Measurements from ENCODE around the gene KCNH8.

KCNH8 gene

GRCh38 chr3:19254784-19255338, 106.6 kb downstream of the KCNH8 start:
- DNase-seq: no peak

GRCh38 chr3:19256313-19256712, 108.0 kb downstream of the KCNH8 start:
- DNase-seq: no peak

DNA sequence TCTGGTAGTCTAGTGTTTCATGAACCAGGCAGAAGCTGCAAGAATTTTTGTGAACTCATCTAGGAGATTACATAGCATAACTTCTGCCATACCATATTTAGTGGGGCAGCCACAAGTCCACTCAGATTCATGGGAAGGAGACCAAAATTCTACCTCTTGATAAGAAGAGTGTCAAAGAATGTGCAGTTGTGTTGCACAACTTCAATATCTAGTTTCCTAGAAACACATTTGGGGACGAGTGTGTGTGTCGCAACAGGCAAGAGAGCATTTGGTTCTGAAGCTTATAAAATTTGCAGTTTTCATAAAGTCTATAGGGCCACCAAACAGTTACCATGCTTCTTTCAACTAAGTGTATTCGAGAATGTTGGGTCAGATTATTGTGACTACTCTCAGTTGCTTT, 115.3 kb downstream of the KCNH8 start:
- no peak for DNase-seq

DNA sequence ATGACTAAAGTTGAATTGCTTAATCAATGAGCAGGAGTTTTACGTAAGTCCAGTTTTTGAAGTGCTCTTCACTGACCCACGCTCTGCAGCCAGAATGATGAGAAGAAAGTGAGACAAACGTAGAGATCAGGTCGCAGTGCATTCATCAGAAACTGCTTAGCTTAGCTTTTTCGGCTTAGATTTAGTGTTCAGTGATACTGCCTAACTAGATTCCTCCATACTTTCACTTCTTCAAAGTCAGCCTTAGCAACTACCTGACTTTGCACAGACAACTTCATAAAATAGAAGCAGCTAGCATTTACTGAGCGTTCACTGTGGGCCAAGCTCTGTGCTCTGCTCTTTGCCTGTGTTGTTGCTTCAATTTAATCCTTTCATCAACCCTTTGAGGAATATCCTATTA, 116.1 kb downstream of the KCNH8 start:
- DNase-seq: no peak

GRCh38 chr3:19267040-19267439, 118.7 kb downstream of the KCNH8 start:
- DNase-seq: no peak

DNA sequence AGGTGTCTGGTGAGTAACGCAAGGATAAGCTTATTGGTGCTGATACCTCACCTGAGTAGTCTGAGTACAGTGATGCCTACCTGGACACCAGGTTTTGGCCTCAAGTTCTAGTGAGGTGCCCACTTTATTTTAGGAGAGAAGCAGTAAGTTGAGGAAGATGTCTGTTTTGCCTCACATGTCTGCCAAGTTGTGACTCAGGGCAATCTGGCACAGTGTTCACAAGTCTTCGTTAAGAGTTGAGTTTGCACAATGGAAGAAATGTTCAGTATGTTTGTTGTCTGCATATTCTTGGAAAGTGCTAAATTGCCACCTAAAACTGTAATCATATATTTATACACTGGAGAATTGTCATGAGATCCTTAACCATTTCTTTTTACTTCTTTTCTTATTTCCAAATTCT, 122.2 kb downstream of the KCNH8 start:
- DNase-seq: no peak

- no peak for DNase-seq
Observed at GRCh38 chr3:19272296-19272695, 124.0 kb downstream of the KCNH8 start.

DNA sequence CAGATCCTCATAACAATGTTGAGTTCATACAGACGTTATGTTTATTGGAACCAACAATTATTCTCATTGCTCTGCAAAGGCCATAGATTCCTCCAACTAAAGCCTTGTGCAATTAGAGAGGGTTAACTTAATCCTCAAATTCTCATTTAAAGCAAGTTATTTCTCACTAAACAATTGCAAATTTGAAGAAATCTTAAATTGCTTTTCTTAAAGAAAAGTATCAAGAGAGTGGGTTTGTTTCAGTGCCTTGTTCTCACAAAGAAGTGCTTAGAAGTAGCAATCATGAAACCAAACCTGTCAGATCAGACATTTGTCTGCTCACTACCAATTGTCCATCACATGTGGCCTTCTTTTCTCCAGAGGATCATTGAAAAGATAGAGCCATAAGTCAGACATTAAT, 124.8 kb downstream of the KCNH8 start:
- DNase-seq: no peak

DNA sequence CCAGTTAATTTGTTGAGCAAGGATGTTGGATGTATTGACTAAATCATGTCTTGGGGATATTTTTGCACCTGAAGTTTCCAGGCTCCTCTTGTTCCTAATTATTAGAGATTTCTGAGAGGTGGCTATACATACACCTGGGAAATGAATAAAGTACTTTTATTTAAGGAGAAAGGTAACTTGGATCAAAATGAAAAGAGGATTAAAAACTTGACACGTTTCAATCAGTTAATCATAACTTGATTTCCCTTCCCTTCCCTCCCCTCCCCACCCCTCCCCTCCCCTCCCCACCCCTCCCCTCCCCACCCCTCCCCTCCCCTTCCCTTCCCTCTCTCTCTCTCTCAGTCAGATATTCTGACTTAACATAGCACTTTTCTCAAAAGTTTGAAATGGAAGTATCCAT, 126.3 kb downstream of the KCNH8 start:
- DNase-seq: no peak

DNA sequence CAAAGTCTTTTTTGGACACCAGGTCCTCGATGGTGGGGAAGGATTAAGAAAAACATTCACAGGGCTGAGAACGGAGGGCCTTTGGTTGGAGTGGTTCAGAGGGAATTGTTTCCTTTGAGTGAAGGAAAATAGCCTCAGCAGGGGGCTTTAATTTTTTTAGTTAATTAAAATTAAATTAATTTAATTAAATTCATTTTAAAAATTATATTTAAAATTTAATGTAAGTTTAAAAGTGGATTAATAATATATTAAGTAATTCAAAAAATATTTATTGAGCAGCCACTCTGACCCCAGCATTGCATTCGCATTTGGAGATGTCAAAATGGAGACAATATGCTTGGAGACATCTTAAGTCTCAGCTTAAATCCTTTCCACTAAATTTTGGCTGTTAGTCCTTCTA, 136.7 kb downstream of the KCNH8 start:
- DNase-seq: no peak

DNA sequence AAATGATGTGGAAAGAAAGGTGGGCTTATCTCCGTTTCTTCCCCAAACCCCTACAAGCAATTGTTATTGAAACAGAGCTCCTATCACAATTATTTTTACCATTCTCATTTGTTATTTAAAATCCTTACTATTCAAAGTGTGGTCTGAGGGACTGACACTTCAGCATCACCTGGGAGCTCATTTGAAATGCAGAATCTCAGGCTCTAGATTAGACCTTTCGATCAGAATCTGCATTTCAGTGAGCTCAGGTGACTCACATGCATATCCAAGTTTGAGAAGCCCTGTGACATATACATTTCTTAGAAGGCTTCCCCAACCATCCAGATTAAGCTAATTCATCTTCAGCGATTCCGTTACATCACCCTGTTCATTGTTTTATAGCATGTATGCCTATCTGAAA, 145.0 kb downstream of the KCNH8 start:
- no peak for DNase-seq

- no peak for DNase-seq
Observed at GRCh38 chr3:19295208-19295607, 146.9 kb downstream of the KCNH8 start.

- no peak for DNase-seq
Observed at GRCh38 chr3:19331931-19332330, 183.6 kb downstream of the KCNH8 start.

DNA sequence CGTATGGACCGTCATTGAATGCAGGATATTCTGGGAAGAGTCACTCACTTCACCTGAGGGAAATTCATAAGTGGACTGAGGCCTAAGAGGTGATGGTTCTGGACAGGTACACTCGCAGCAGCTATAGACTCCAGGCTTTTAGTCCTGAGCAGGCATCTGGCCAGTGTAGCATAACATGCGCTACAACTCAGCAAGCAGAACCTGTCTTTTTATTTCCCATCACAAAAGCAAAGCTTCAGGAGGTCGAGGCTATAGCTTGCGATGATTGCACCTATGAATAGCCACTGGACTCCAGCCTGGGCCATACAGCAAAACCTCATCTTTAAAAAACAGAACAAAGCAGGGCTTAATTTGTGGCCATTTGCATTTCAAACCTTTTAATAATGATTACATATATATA, 185.8 kb downstream of the KCNH8 start:
- DNase-seq: no peak

- no peak for DNase-seq
Observed at GRCh38 chr3:19338769-19339168, 190.5 kb downstream of the KCNH8 start.

DNA sequence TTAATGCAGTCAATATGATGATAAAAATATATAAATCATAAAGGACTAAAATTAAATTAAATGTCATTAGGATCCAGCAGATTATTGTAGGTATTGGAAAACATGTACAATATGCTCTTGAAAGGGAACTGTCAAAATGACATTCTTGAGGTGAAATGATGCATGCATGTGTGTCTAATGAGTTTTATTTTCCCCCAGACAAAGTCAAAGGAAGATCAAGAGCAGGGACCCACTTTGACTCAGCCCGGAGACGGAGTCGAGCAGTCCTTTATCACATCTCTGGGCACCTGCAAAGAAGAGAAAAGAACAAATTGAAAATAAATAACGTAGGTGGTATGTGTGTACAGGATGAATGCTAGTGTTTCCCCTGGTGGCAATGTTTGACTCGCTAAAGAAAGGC, 194.1 kb downstream of the KCNH8 start:
- no peak for DNase-seq

GRCh38 chr3:19346759-19347158, 198.4 kb downstream of the KCNH8 start:
- DNase-seq: no peak

DNA sequence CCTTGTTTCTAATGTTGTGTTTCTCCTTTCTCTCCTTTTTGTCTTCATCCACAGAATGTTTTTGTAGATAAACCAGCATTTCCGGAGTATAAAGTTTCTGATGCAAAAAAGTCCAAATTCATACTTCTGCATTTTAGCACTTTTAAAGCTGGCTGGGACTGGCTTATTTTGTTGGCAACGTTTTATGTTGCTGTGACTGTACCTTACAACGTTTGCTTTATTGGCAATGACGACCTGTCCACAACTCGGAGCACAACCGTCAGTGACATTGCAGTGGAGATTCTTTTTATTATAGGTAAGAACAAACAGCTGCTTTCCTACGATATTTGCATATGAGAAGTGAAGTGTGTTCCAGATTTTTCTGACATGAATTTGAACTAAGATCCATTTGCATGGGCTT, 199.4 kb downstream of the KCNH8 start:
- DNase-seq: no peak

DNA sequence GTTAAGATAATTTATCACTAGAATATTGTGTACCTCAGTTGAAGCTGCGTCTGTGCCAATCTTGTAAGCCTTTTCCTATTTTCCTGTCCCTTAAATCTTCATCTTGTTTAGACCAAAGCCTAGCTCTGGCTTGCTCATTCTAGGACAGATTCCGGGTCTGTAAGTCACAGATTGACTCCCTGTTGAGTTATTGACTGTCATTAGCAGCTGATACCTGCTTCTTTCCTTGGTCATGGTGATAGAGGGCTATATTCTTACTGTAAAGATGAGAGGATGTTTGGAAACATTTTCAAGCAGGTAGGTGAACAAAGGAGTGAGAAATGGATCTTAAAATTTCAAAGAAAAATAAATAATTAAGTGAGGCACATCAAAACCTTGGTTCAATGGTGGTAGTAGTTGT, 200.2 kb downstream of the KCNH8 start:
- DNase-seq: no peak

DNA sequence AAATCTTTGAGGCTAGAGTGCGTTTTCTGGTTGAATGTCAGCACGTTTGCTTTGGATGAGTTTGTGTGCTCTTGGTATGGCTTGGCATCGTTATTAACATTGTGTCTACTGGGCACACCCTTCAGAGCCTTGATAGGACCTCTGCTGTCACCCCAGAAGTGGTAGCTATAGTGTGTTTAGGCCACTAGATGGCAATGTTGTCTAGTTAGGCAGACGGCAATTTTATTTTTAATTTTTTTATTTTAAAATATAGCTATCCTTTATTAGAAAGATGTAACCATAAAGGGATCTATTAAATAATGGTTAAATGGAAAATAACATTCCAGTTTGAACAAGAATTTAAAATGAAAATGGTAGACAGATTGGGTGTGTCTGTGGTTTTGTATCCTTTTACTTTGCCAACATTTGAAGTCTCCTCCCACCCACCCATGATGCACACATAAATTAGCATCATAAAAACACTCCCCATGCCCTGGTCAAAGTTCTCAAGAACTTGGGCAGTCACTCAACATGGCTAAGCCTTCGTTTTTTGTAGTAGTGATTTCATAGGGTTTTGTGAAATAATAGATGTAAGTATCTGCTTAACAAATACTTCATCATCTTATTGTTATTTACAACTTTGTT, 200.7 kb downstream of the KCNH8 start:
- DNase-seq: no peak

GRCh38 chr3:19357947-19358346, 209.6 kb downstream of the KCNH8 start:
- DNase-seq: no peak

DNA sequence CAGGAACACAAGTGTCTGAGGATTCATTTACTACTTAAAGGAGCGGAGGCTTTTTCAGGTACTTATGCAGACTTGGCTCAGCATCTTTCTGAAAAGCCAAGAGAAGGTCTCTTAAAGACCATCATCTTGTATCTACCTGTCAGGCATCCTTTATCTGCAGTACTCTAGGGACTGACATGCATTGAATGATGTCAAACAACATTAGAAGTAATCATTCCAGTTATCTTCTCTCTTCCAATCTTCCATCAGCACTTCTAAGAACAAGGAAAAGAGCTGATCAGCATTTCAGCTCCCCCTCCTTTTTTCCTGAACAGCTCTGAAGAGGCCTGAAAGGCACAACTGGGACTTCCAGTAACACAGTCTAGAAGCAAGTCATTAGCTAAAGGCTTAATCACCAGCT, 214.8 kb downstream of the KCNH8 start:
- no peak for DNase-seq

DNA sequence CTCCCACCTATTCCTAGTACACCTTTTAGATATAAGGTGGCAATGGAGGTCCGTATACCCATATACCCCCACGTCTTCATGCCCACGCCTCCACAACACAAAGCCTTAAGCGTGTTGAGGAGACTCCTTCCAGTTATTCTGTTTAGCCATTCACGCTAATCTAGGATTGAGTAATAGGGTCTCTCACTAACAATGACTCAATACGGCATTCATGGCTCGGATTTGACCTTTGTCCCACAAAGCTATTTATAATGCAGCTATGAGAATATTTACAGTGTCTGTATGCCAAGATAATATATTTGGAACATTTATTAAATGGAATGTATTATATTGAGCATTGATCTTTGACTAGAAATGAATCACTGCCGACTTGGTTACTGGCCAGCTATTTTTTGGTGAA, 215.8 kb downstream of the KCNH8 start:
- DNase-seq: no peak

GRCh38 chr3:19365471-19365870, 217.2 kb downstream of the KCNH8 start:
- no peak for DNase-seq

DNA sequence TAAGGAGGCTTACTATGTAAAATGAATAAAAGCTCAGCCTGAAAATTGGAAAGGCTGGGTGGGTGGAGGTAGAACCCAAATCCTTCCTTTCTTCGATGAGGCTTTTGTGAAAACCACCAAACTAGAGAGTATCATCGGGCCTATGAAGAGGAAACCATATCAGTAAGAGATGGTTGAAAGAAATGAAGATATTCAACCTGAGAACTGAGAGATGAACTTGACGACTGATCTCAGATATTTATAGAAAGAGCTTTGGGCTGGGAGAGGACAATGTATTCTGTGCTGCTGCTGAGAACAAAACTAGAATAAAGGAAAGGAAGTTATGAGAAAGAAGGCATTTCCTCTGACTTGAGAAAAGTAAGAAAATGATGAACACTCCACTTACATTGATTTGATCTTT, 236.6 kb downstream of the KCNH8 start:
- no peak for DNase-seq

DNA sequence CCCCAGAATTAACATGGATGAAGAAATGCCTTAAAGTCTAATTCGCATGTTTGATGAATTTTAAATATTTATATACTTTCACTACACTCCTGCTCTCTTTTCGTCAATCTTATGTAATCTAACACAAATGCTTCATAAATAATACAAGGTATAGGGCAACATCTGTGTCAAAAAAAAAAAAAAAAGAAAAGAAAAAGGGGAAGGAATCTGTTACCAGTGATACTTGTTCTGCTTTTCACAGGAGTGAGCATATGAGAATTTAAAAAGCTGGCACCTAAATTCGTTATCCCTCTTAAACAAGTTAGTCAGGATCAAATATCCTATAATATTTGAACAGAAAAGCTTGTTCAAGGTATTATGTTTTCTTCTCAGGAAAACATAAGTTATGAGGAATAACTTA, 243.8 kb downstream of the KCNH8 start:
- DNase-seq: no peak
